ENCODE results near the gene SOWAHA. TPM values are rescaled to one million over a fixed set of nuclear protein-coding genes. Genes with fewer than 3 reads are reported as not detected.

Gene SOWAHA
- total and polyA plus RNA-seq, 10 of the 15 experiments (the other 5 are each of a cell fraction or from before 2014, with no cell fraction given), result 0.02 to 0.37 (median 0.05) TPM; not detected in 4

GRCh38 chr5:132765311-132766019 lies 47.6 kb upstream of the SOWAHA start (continued):
- TF ChIP-seq BCL3 (IDR thresholded peaks at IDR 0.05; ENCODE audit: borderline replicate concordance, insufficient read depth, low read depth, low read length, poor library complexity, severe bottlenecking), result no peak
- no peak for TF ChIP-seq NR2C1 (IDR thresholded peaks at IDR 0.05)

- peaks cover 1 to 13% of the 10 kb centered on the region in 2 experiments; a peak in 2 of 4 replicates for H3K36me3 ChIP-seq (ENCODE audit: control insufficient read depth in 2 of 2, insufficient read depth in 2 of 2, low read length in 1 of 2)
- ChIA-PET CTCF (interaction anchor here (0.7 to 2.1 kb wide), 3 partner anchors 11 to 239 kb away, joined by 3 to 7 read pairs (median 3); partner anchors contain the start of gene CCNI2), RAD21 (ENCODE audit: unreplicated experiment) (no interaction called here), SMC1A (ENCODE audit: uncharacterized antibody, unreplicated experiment) (interaction anchor here (1.6 to 2.3 kb wide), 2 partner anchors 12 to 14 kb away, joined by 3 to 8 read pairs; no protein-coding TSS in a partner anchor), POLR2A (no interaction called here)
- no peaks in the 10 kb centered on the region for H3K9me3 ChIP-seq (replicated peaks; ENCODE audit: control insufficient read depth, insufficient read depth, low read length)
- no peak overlapping the region for H3K9ac ChIP-seq (ENCODE audit: control insufficient read depth, insufficient read depth, low read length)
- no peaks in the 10 kb centered on the region for H3K4me1 ChIP-seq (ENCODE audit: control insufficient read depth, insufficient read depth, low read length)
- H3K4me2 ChIP-seq (ENCODE audit: control insufficient read depth, insufficient read depth), result no peak overlapping the region
- no TSS peak for BruUV-seq (replicated peaks)
- DNase-seq (ENCODE audit: low read depth, low spot score), result no peak
- in situ Hi-C loops (cut with MboI), result no loop called here
- no peaks in the 10 kb centered on the region for H4K20me1 ChIP-seq (ENCODE audit: control insufficient read depth, insufficient read depth)
- ATAC-seq, result no peak
- H3K27me3 ChIP-seq (replicated peaks in 1 of 2; ENCODE audit: control insufficient read depth in 2 of 2, insufficient read depth in 2 of 2, low read length in 1 of 2), result no peaks in the 10 kb centered on the region
- no peaks in the 10 kb centered on the region for H3K79me2 ChIP-seq (ENCODE audit: control insufficient read depth, insufficient read depth, low read length)
- no peak overlapping the region for H3K4me3 ChIP-seq
- FAIRE-seq, result no peak
- no peak overlapping the region for H2AFZ ChIP-seq (ENCODE audit: control insufficient read depth, low read depth, low read length)
- intact Hi-C loops (cut with micrococcal nuclease; ENCODE audit: unreplicated experiment), result no loop called here
- TF ChIP-seq NRF1 (conservative IDR thresholded peaks at IDR 0.05; ENCODE audit: low read depth, low read length) (no peak), TCF7 (IDR thresholded peaks at IDR 0.05; ENCODE audit: borderline replicate concordance) (no peak), NR2C1 (IDR thresholded peaks at IDR 0.05) (no peak), ELK1 (IDR thresholded peaks at IDR 0.05; ENCODE audit: low read depth, low read length) (no peak), MLLT1 (IDR thresholded peaks at IDR 0.05) (no peak), NBN (IDR thresholded peaks at IDR 0.05) (no peak), HDAC6 (IDR thresholded peaks at IDR 0.05; ENCODE audit: unreplicated experiment) (no peak), E2F4 (IDR thresholded peaks at IDR 0.05; ENCODE audit: low read depth, low read length) (no peak), PKNOX1 (IDR thresholded peaks at IDR 0.05) (no peak)
- H3K27ac ChIP-seq (ENCODE audit: control insufficient read depth, insufficient read depth), result no peak overlapping the region
- WGBS (ENCODE audit: insufficient coverage, insufficient replicate concordance, low lambda C conversion rate, missing lambda C conversion rate), result 84% methylated on average over 14 of the region's 14 CpGs
These were observed 46.9 kb upstream of the SOWAHA start for GRCh38 chr5:132766020-132766805.

Data from GM12878 (cell line).